Measurements from ENCODE around the gene VRK1. TPM values are rescaled to one million over a fixed set of nuclear protein-coding genes. Genes with fewer than 3 reads are reported as not detected.

The VRK1 gene
- total and polyA plus RNA-seq, 2 of the 8 experiments (the other 6 are each of a cell fraction or from before 2014, with no cell fraction given) = 24.2 to 64.8 TPM

- Histone ChIP-seq H3K9me3 (ENCODE audit: insufficient read depth in 2 of 2, low read depth in 1 of 2, low read length in 1 of 2) (no peaks in the 10 kb centered on the region), H3K4ac (replicated peaks; ENCODE audit: insufficient read length, low read depth, low read length) (no peak overlapping the region), H2BK20ac (ENCODE audit: low read length) (no peak overlapping the region), H4K91ac (replicated peaks; ENCODE audit: insufficient read length, low read length) (no peak overlapping the region), H4K20me1 (replicated peaks in 1 of 2; ENCODE audit: control insufficient read depth in 1 of 2, insufficient read depth in 2 of 2, low read length in 2 of 2) (no peaks in the 10 kb centered on the region), H3K56ac (replicated peaks; ENCODE audit: insufficient read length, low read depth, low read length) (no peak overlapping the region), H2AFZ (ENCODE audit: low read length) (no peak overlapping the region), H3K9ac (replicated peaks in 1 of 4; ENCODE audit: extremely low read depth in 1 of 4, low read depth in 3 of 4, low read length in 3 of 4) (no peak overlapping the region), H4K8ac (ENCODE audit: extremely low read depth, insufficient read depth, low read length) (no peak overlapping the region), H2BK120ac (replicated peaks; ENCODE audit: low read depth, low read length) (no peak overlapping the region), H3K4me1 (replicated peaks in 1 of 4; ENCODE audit: control insufficient read depth in 3 of 4, insufficient read depth in 4 of 4, low read length in 3 of 4) (no peaks in the 10 kb centered on the region), H3K14ac (ENCODE audit: insufficient read length) (no peak overlapping the region), H3K23ac (ENCODE audit: insufficient read length) (no peak overlapping the region), H3K36me3 (ENCODE audit: control insufficient read depth in 2 of 4, insufficient read depth in 4 of 4, low read length in 3 of 4) (no peaks in the 10 kb centered on the region), H3K4me2 (ENCODE audit: insufficient read depth in 1 of 2, low read depth in 2 of 2, low read length in 2 of 2) (no peak overlapping the region), H3K27me3 (replicated peaks in 1 of 4; ENCODE audit: control insufficient read depth in 3 of 4, extremely low read depth in 1 of 4, insufficient read depth in 3 of 4, low read length in 3 of 4) (no peaks in the 10 kb centered on the region), H4K5ac (ENCODE audit: insufficient read length, low read depth, low read length) (no peak overlapping the region), H2BK12ac (ENCODE audit: low read depth, low read length) (no peak overlapping the region), H3K18ac (ENCODE audit: extremely low read depth, low read length) (no peak overlapping the region), H2BK15ac (ENCODE audit: low read length) (no peak overlapping the region), H3K79me2 (ENCODE audit: control insufficient read depth in 1 of 2, insufficient read depth in 2 of 2, low read length in 2 of 2) (no peaks in the 10 kb centered on the region), H3K23me2 (ENCODE audit: low read depth, low read length) (no peaks in the 10 kb centered on the region), H2AK5ac (ENCODE audit: low read depth, low read length) (no peak overlapping the region), H3K79me1 (ENCODE audit: low read depth, low read length) (no peaks in the 10 kb centered on the region), H3K27ac (ENCODE audit: low read depth, low read length) (no peak overlapping the region), H2BK5ac (ENCODE audit: low read depth, low read length) (no peak overlapping the region), H3K4me3 (ENCODE audit: extremely low read depth in 1 of 4, insufficient read depth in 2 of 4, low read depth in 3 of 4, low read length in 4 of 4) (no peak overlapping the region)
- CTCF ChIA-PET (ENCODE audit: partially characterized antibody) = no interaction called here
- TF ChIP-seq CBX5 (IDR thresholded peaks at IDR 0.05; ENCODE audit: low read depth, low read length) = no peak
- TF ChIP-seq SUZ12 (IDR thresholded peaks at IDR 0.05; ENCODE audit: low read length) = no peak
- TF ChIP-seq CHD2 (IDR thresholded peaks at IDR 0.05; ENCODE audit: low read length) = no peak
- no peak for TF ChIP-seq RXRA (IDR thresholded peaks at IDR 0.05; ENCODE audit: insufficient read depth, low read depth, low read length)
- TF ChIP-seq KDM1A (IDR thresholded peaks at IDR 0.05; ENCODE audit: borderline replicate concordance, low read length) = no peak
- no peak for TF ChIP-seq CBX8 (IDR thresholded peaks at IDR 0.05; ENCODE audit: borderline replicate concordance, low read depth, low read length)
- TF ChIP-seq TCF12 (IDR thresholded peaks at IDR 0.05; ENCODE audit: low read depth, low read length) = no peak
- no peak for TF ChIP-seq BCL11A (IDR thresholded peaks at IDR 0.05; ENCODE audit: low read depth in 2 of 2, low read length in 2 of 2)
- TF ChIP-seq SIRT6 (IDR thresholded peaks at IDR 0.05; ENCODE audit: low read length) = no peak
- no peak for TF ChIP-seq GABPA (IDR thresholded peaks at IDR 0.05; ENCODE audit: borderline replicate concordance, insufficient read depth, low read length)
- no peak for TF ChIP-seq RBBP5 (IDR thresholded peaks at IDR 0.05; ENCODE audit: borderline replicate concordance, low read depth, low read length)
- no peak for TF ChIP-seq POLR2A (IDR thresholded peaks at IDR 0.05; ENCODE audit: control extremely low read depth in 1 of 2, low read depth in 2 of 2, low read length in 2 of 2)
- no peak for TF ChIP-seq RFX5 (IDR thresholded peaks at IDR 0.05; ENCODE audit: borderline replicate concordance, low read depth, low read length)
- TF ChIP-seq CREB1 (IDR thresholded peaks at IDR 0.05) = no peak
- TF ChIP-seq HDAC6 (IDR thresholded peaks at IDR 0.05; ENCODE audit: low read depth, low read length) = no peak
- WGBS, 2 experiments (ENCODE audit: extremely low coverage in 1 of 2, insufficient coverage in 1 of 2, insufficient read length in 1 of 2, insufficient replicate concordance in 2 of 2, low coverage in 1 of 2, low lambda C conversion rate in 2 of 2, missing lambda C conversion rate in 1 of 2) = 97% methylated on average over 3 of the region's 4 CpGs; no CpG with 5 or more reads in 1 of the 2 experiments
- FAIRE-seq (no peak), DNase-seq (ENCODE audit: low read depth in 1 of 2, low spot score in 2 of 2) (no peak)
- POLR2A ChIA-PET (ENCODE audit: partially characterized antibody) = no interaction called here
These were observed 118.3 kb downstream of the VRK1 start for GRCh38 chr14:96915478-96915877.

Data from H1 (cell line).